ENCODE data around the gene PNMA8A.

The PNMA8A gene

DNA sequence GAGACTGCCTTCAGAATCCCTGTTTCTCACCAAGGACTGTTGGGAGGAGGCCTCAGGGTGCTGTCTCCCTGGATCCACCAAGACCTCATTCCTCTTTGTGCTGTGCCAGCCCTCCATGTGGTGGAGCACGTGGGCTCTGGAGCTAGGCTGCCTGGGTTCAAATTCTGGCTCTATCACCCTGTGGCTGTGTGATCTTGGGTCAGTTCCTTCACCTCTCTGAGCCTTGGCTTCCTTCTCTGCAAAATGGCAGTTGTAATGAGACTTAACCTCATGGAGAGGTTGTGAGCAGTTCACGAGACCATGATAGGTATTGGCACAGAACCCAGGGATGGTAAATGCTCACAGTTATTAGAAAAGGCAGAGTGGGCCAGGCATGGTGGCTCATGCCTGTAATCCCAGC lies 49.0 kb downstream of the PNMA8A start:
- no peaks in the 10 kb centered on the region for H4K20me1 ChIP-seq
- TF ChIP-seq Cebpa-rat (IDR thresholded peaks at IDR 0.05), result no peak
- H3K27ac ChIP-seq, result no peak overlapping the region
- no peaks in the 10 kb centered on the region; the same call in 1 of the 2 replicates for H3K9me3 ChIP-seq
- H3K4me2 ChIP-seq, result no peak overlapping the region
- H3K36me3 ChIP-seq, result no peaks in the 10 kb centered on the region
- no peak overlapping the region for H3K9ac ChIP-seq
- H3K27me3 ChIP-seq, result peaks cover 27% of the 10 kb centered on the region
- H3K4me3 ChIP-seq, result no peak overlapping the region
- peaks cover 44% of the 10 kb centered on the region for H3K4me1 ChIP-seq

DNA sequence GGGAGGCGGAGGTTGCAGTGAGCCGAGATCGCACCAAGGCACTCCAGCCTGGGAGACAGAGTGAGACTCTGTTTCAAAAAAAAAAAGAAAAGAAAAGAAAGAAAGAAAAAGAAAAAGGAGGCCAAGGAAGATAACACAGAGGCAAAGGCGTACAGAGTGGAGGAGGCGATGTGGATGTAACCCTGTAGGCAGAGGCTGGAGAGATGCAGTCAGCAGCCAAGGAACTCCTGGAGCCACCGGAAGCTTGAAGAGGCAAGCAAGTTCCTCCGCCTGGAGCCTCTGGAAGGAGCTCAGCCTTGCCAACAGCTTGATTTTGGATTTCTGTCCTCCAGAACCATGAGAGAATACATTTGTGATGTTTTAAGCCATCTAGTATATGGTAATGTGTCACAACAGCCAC lies 51.3 kb downstream of the PNMA8A start:
- Histone ChIP-seq H3K4me3 (no peak overlapping the region), H3K9ac (peak overlapping the region; percentile 24; the same call in 1 of the 2 replicates), H3K27ac (peak overlapping the region; percentile 38; the same call in 1 of the 2 replicates), H3K4me2 (peak overlapping the region; percentile 63), H3K36me3 (no peaks in the 10 kb centered on the region), H4K20me1 (no peaks in the 10 kb centered on the region), H3K27me3 (peaks cover 4% of the 10 kb centered on the region; the same call in 1 of the 2 replicates), H3K4me1 (peaks cover 60% of the 10 kb centered on the region), H3K9me3 (no peaks in the 10 kb centered on the region)
- TF ChIP-seq Cebpa-rat (IDR thresholded peaks at IDR 0.05), result no peak

Measured in BLaER1 (cell line).